A549 (cell line): ENCODE measurements around the gene FAM20C. TPM values are rescaled to one million over a fixed set of nuclear protein-coding genes. Genes with fewer than 3 reads are reported as not detected.

Experiments
- ATAC-seq, 2 experiments: fragments of 200-7000 bp in 1 of 2; fragments of >200 bp in 1 of 2; cut with Nextera tagmentation in 1 of 2; cut with Tn5 transposase in 1 of 2; 3 replicates each; pipeline versions ENCODE4 v1.8.0 to v1.9.1; 2018 to 2020; ENCODE audit warnings: mild to moderate bottlenecking in 1 of 2, moderate library complexity in 1 of 2
- CTCF ChIA-PET: fragments of 300-600 bp; sonication (Branson Sonifier 250); formaldehyde crosslinking; extraction: SDS; loops from one replicate; lab custom pipeline; 2021; ENCODE audit warnings: antibody characterized with exemption, inconsistent platforms; lab: Yijun Ruan, JAX
- POLR2A ChIA-PET: fragments of 350-600 bp; formaldehyde crosslinking; extraction: SDS; loops from one replicate; lab custom pipeline; 2021; ENCODE audit warnings: antibody characterized with exemption, inconsistent platforms; lab: Yijun Ruan, JAX
- DNase-seq, 2 experiments: peaks; one replicate each; pipeline versions ENCODE4 v3.0.0 to v3.0.0-alpha.2; 2011 to 2016; ENCODE audit warnings: low read depth in 1 of 2, low spot score in 1 of 2
- FAIRE-seq: peaks from 2 replicates; lab custom pipeline; 2011; peaks lifted over from hg19 to GRCh38; lab: Jason Lieb, UNC
- H3K27ac ChIP-seq, 2 experiments: fragments of >200 bp; sonication (Bioruptor Twin); formaldehyde crosslinking; 3 replicates each; pipeline ENCODE4 v1.5.1; 2016 to 2017
- H3K4me1 ChIP-seq: fragments of >200 bp; sonication (Bioruptor Twin); formaldehyde crosslinking; 3 replicates; pipeline ENCODE4 v1.6.1; 2016
- H3K4me2 ChIP-seq: fragments of >200 bp; sonication (Bioruptor Twin); formaldehyde crosslinking; 3 replicates; pipeline ENCODE4 v1.6.1; 2016
- H3K4me3 ChIP-seq: fragments of >200 bp; sonication (Bioruptor Twin); formaldehyde crosslinking; 3 replicates; pipeline ENCODE4 v1.5.1; 2016
- H3K9me3 ChIP-seq: fragments of >200 bp; sonication (Bioruptor Twin); formaldehyde crosslinking; 3 replicates; pipeline ENCODE4 v1.6.1; 2016
- BCL3 ChIP-seq: fragments of >200 bp; sonication (Bioruptor Twin); formaldehyde crosslinking; IDR thresholded peaks from 3 replicates; pipeline ENCODE4 v1.6.1; 2016
- BHLHE40 ChIP-seq: IDR thresholded peaks from 2 replicates; pipeline ENCODE4 v1.6.1; 2012; ENCODE audit warnings: low read depth, low read length, inconsistent platforms
- CBX8 ChIP-seq: fragments of 200-600 bp; sonication (generic); IDR thresholded peaks from 2 replicates; pipeline ENCODE4 v1.6.1; 2016
- CEBPB ChIP-seq, 2 experiments: fragments of >200 bp in 1 of 2; sonication (Bioruptor Twin) in 1 of 2; formaldehyde crosslinking in 1 of 2; IDR thresholded peaks; 2 replicates each; pipeline ENCODE4 v1.6.1; 2012 to 2016
- CHD4 ChIP-seq: fragments of 200-600 bp; sonication (generic); IDR thresholded peaks from 2 replicates; pipeline ENCODE4 v1.6.1; 2016; ENCODE audit warnings: antibody characterized with exemption, mild to moderate bottlenecking, borderline replicate concordance
- EHMT2 ChIP-seq: fragments of 200-600 bp; sonication (generic); IDR thresholded peaks from 2 replicates; pipeline ENCODE4 v1.6.1; 2016; ENCODE audit warnings: antibody characterized with exemption, low read depth, mild to moderate bottlenecking, moderate library complexity
- ESRRA ChIP-seq: fragments of 150-350 bp; IDR thresholded peaks from 2 replicates; pipeline ENCODE4 v1.6.1; 2014; ENCODE audit warnings: mild to moderate bottlenecking, low read length, borderline replicate concordance
- FOSB ChIP-seq: fragments of 250-450 bp; sonication (Bioruptor Pico); IDR thresholded peaks from 2 replicates; pipeline ENCODE4 v1.5.0; 2020; ENCODE audit warnings: mild to moderate bottlenecking, moderate library complexity
- GATA3 ChIP-seq: IDR thresholded peaks from 2 replicates; pipeline ENCODE4 v1.6.1; 2012; ENCODE audit warnings: borderline replicate concordance
- HEYL ChIP-seq: fragments of 250-450 bp; sonication (Bioruptor Pico); IDR thresholded peaks from 2 replicates; pipeline ENCODE4 v1.8.0; 2021; ENCODE audit warnings: mild to moderate bottlenecking, moderate library complexity
- HOXA7 ChIP-seq: fragments of 250-450 bp; sonication (Bioruptor Pico); IDR thresholded peaks from 2 replicates; pipeline ENCODE4 v1.5.0; 2020; ENCODE audit warnings: mild to moderate bottlenecking, moderate library complexity
- HOXB13 ChIP-seq: fragments of 250-450 bp; sonication (Bioruptor Pico); IDR thresholded peaks from 2 replicates; pipeline ENCODE4 v1.5.0; 2020; ENCODE audit warnings: low read depth, mild to moderate bottlenecking, moderate library complexity
- HOXB5 ChIP-seq: fragments of 250-450 bp; sonication (Bioruptor Pico); IDR thresholded peaks from 2 replicates; pipeline ENCODE4 v1.5.0; 2020; ENCODE audit warnings: mild to moderate bottlenecking, moderate library complexity
- KDM5A ChIP-seq: fragments of 200-600 bp; sonication (generic); IDR thresholded peaks from 2 replicates; pipeline ENCODE4 v1.6.1; 2016; ENCODE audit warnings: antibody characterized with exemption, mild to moderate bottlenecking
- MYC ChIP-seq: IDR thresholded peaks from 2 replicates; pipeline ENCODE4 v1.6.1; 2012; ENCODE audit warnings: mild to moderate bottlenecking, inconsistent platforms, low read length, improper control_type of control experiment, borderline replicate concordance
- NFE2L2 ChIP-seq: fragments of 150-350 bp; conservative IDR thresholded peaks from 2 replicates; pipeline ENCODE4 v1.6.1; 2014; ENCODE audit warnings: low read length
- NPAS2 ChIP-seq: fragments of 250-450 bp; sonication (Bioruptor Pico); IDR thresholded peaks from 2 replicates; pipeline ENCODE4 v1.8.0; 2022; ENCODE audit warnings: mild to moderate bottlenecking, moderate library complexity, borderline replicate concordance
- PHF8 ChIP-seq: fragments of 200-600 bp; sonication (generic); IDR thresholded peaks from 2 replicates; pipeline ENCODE4 v1.6.1; 2016; ENCODE audit warnings: low read depth, mild to moderate bottlenecking, antibody characterized with exemption, moderate library complexity, borderline replicate concordance
- POLR2AphosphoS2 ChIP-seq: conservative IDR thresholded peaks from 2 replicates; pipeline ENCODE4 v1.6.1; 2012; ENCODE audit warnings: low read length, improper control_type of control experiment, inconsistent platforms
- RCOR1 ChIP-seq: fragments of 150-350 bp; IDR thresholded peaks from 2 replicates; pipeline ENCODE4 v1.6.1; 2014; ENCODE audit warnings: antibody characterized with exemption, low read length, low read depth
- RFX5 ChIP-seq: fragments of 450-650 bp; IDR thresholded peaks from 2 replicates; pipeline ENCODE4 v1.7.1; 2014; ENCODE audit warnings: antibody characterized with exemption, mild to moderate bottlenecking, moderate library complexity
- TP53 ChIP-seq: fragments of 250-450 bp; sonication (Bioruptor Pico); IDR thresholded peaks from 2 replicates; pipeline ENCODE4 v1.5.0; 2021; ENCODE audit warnings: mild to moderate bottlenecking, moderate library complexity
- USF2 ChIP-seq: fragments of 450-650 bp; IDR thresholded peaks from 2 replicates; pipeline ENCODE4 v1.6.1; 2014; ENCODE audit warnings: antibody characterized with exemption
- ZC3H11A ChIP-seq: fragments of 450-650 bp; IDR thresholded peaks from 2 replicates; pipeline ENCODE4 v1.6.1; 2014; ENCODE audit warnings: antibody characterized with exemption, mild to moderate bottlenecking
- ZFP36 ChIP-seq: fragments of 450-650 bp; IDR thresholded peaks from 2 replicates; pipeline ENCODE4 v1.6.1; 2014; ENCODE audit warnings: borderline replicate concordance; ENCODE audit not compliant: partially characterized antibody
- WGBS: methylation state at CpG from one replicate; pipeline ENCODE4 v1.1.6; 2017; ENCODE audit errors: missing lambda C conversion rate; 5-methylcytosine and 5-hydroxymethylcytosine counted together
- polyA plus RNA-seq, 4 experiments: library from polyadenylated mRNA; depleted of rRNA in 3 of 4; stranded (reverse); fragments of >200 nt; fragmentation: RNase III in 1 of 4; extraction: RNeasy Plus Mini Kit Qiagen cat#74134 plus additional on column Dnase treatment in 1 of 4; gene quantifications; 2 replicates in 3 of 4; 3 replicates in 1 of 4; pipeline ENCODE4 v1.2.3, GENCODE V29; 2011 to 2017
- TF ChIP-seq, protein P1 (sequence below): fragments of 200-600 bp; sonication (generic); IDR thresholded peaks from 2 replicates; pipeline ENCODE4 v1.6.1; 2016; ENCODE audit warnings: antibody characterized with exemption, mild to moderate bottlenecking, moderate library complexity

FAM20C gene
- polyA plus RNA-seq, 2 of the 4 experiments (the other 2 are of a cell fraction), result 5.6 to 20.3 TPM

DNA sequence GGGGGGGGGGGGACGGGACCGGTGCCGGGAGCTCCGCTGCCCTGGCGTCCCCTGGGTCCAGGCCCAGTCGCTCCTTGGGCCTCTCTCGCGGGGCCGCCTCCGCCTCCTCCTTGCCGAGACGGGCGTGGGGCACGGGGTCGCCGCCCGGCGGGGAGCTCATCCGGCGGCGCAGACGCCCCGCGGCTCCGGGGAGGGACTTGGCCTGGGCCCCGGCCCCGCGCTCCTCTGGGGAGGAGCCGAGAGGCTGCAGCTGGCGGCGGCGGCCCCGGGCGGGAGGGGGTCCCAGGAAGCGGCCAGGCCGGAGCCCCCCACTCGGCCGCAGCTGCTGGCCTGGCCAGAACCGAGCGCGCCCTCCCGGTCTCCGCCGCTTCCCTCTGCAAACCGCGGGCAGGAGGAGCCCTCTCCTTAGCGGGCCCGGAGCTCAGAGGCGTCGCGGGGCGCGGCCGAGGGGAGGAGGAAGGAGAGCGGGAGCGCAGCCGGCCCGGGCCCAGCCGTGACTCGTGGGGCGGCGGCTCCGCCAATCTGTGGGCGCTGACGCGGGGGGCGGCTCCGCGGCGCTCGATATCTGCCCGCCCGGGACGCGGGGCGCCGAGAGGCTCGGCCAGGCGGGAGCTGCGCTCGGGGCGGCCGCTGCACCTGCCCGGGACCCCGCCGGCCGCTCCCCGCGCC, at the start of gene FAM20C (continued):
- no peak for TF ChIP-seq CHD4
- TF ChIP-seq MYC, result 0 out of 2 replicates have a peak, but pooled peaks have one; percentile 24
- TF ChIP-seq BHLHE40, result no peak
- no peak for TF ChIP-seq ESRRA
- TF ChIP-seq, all 56 proteins: peak for 8

DNA sequence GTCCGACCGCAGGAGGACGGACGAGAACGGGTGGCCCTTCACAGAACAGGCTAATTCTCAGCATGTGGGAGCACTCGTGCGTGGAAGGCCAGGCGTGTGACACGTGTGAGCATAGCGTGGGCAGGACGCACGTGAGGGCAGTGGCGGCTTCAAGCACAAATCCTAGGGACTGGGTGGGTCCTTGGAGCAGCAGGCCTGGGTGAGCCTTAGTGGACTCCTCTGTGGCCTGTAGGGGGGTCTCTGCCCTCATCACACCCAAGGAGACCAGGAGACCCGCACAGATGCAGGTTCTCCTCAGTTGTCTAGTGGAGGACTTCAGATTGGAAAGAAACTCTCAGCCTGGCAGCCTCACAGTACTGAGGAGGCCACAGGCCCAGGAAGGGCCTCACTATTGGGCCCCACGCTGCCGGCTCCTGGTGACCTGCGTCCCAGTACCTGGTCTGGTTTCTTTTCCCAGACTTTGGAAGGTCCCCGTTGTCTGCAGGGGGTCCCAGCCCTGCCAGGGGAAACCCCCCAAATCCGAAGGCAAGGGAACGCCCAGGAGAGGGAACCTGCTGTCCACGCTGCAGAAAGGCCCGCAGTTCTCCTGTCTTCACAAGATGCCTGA, 49.1 kb upstream of the FAM20C start:
- no peak for DNase-seq
- H3K4me3 ChIP-seq, result no peak overlapping the region
- ChIA-PET POLR2A (no interaction called here), CTCF (no interaction called here)
- no peaks in the 10 kb centered on the region for H3K9me3 ChIP-seq
- peak in 1 of 2 experiments; percentile 27; a peak in 1 of 6 replicates for ATAC-seq
- no peak overlapping the region for H3K27ac ChIP-seq
- H3K4me1 ChIP-seq, result no peaks in the 10 kb centered on the region
- WGBS, result 87% methylated on average over 18 of the region's 22 CpGs
- H3K4me2 ChIP-seq, result no peak overlapping the region
- FAIRE-seq, result no peak
- TF ChIP-seq ZC3H11A, result no peak
- no peak for TF ChIP-seq RFX5
- TF ChIP-seq KDM5A, result no peak
- TF ChIP-seq HEYL (CRISPR knock-in tag), result no peak
- TF ChIP-seq HOXA7 (CRISPR knock-in tag), result no peak
- TF ChIP-seq CBX8, result no peak
- no peak for TF ChIP-seq TP53 (CRISPR knock-in tag)
- TF ChIP-seq HOXB5 (CRISPR knock-in tag), result no peak
- no peak for TF ChIP-seq ZFP36
- no peak for TF ChIP-seq USF2
- TF ChIP-seq PHF8, result no peak
- TF ChIP-seq CEBPB (IDR thresholded peaks at IDR 0.05), result no peak
- TF ChIP-seq ESRRA, result no peak
- TF ChIP-seq EHMT2, result no peak
- TF ChIP-seq FOSB (CRISPR knock-in tag), result no peak

DNA sequence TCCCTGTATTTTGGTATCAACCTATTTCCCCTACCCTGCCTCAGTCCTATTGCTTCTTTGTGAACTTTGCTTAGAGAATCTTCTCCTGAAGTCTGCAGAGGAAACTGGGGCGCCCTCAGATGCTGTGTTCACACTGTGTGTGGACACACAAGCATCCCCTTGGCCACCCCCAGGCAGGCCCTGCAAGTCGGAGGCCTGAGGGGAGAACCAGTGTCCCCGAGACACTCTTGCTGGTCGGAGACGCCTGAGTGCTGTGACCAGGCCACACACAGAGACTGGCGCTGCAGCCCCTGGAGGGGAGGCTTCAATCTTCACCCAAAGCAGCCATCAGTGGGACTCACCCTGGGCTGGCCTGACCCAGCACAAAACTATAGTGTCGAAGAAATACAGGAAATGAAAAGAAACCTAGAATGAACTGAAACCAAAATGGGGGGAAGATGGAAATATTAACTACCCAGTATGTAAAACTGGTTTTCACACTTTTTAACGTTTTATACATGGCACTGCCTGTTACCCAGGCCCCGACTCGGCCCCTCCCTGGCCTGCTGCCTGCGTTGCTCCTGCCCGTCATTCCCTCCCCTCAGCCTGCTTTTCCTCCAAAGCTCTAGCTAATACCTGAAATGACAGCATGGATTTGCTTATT, 48.4 kb upstream of the FAM20C start:
- DNase-seq (no peak), ATAC-seq (no peak), FAIRE-seq (no peak)
- H3K4me3 ChIP-seq, result no peak overlapping the region
- WGBS, result 79% methylated on average over 12 of the region's 12 CpGs
- no peaks in the 10 kb centered on the region for H3K9me3 ChIP-seq
- H3K4me2 ChIP-seq, result no peak overlapping the region
- POLR2A ChIA-PET, result no interaction called here
- CTCF ChIA-PET, result no interaction called here
- no peaks in the 10 kb centered on the region for H3K4me1 ChIP-seq
- TF ChIP-seq HOXB13 (CRISPR knock-in tag) (no peak), EHMT2 (no peak), GATA3 (no peak), NFE2L2 (no peak)
- H3K27ac ChIP-seq, result no peak overlapping the region

- FAIRE-seq (no peak), ATAC-seq (no peak), DNase-seq (no peak)
- TF ChIP-seq HOXB13 (CRISPR knock-in tag) (no peak), MYC (no peak), GATA3 (no peak), POLR2AphosphoS2 (no peak), BCL3 (no peak), NFE2L2 (no peak), RCOR1 (no peak), NPAS2 (no peak)
- TF ChIP-seq, protein P1, sequence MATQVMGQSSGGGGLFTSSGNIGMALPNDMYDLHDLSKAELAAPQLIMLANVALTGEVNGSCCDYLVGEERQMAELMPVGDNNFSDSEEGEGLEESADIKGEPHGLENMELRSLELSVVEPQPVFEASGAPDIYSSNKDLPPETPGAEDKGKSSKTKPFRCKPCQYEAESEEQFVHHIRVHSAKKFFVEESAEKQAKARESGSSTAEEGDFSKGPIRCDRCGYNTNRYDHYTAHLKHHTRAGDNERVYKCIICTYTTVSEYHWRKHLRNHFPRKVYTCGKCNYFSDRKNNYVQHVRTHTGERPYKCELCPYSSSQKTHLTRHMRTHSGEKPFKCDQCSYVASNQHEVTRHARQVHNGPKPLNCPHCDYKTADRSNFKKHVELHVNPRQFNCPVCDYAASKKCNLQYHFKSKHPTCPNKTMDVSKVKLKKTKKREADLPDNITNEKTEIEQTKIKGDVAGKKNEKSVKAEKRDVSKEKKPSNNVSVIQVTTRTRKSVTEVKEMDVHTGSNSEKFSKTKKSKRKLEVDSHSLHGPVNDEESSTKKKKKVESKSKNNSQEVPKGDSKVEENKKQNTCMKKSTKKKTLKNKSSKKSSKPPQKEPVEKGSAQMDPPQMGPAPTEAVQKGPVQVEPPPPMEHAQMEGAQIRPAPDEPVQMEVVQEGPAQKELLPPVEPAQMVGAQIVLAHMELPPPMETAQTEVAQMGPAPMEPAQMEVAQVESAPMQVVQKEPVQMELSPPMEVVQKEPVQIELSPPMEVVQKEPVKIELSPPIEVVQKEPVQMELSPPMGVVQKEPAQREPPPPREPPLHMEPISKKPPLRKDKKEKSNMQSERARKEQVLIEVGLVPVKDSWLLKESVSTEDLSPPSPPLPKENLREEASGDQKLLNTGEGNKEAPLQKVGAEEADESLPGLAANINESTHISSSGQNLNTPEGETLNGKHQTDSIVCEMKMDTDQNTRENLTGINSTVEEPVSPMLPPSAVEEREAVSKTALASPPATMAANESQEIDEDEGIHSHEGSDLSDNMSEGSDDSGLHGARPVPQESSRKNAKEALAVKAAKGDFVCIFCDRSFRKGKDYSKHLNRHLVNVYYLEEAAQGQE, result no peak
- Histone ChIP-seq H3K27ac (no peak overlapping the region), H3K9me3 (no peaks in the 10 kb centered on the region), H3K4me1 (no peaks in the 10 kb centered on the region), H3K4me3 (no peak overlapping the region), H3K4me2 (no peak overlapping the region)
- POLR2A ChIA-PET, result no interaction called here
- 86% methylated on average over 6 of the region's 15 CpGs for WGBS
- CTCF ChIA-PET, result no interaction called here
Measured at GRCh38 chr7:144454-144826, 47.9 kb upstream of the FAM20C start.
